Activated CD8-positive, alpha-beta memory T cell treated with anti-CD3 and anti-CD28 coated beads, Interleukin-2, amount 50 U/mL, for 4 hours (primary cell): ENCODE data around the gene KCNF1.
"Not testable (repeated sequence)": the region's sequence is repeated elsewhere in the genome, so short reads cannot be mapped to it uniquely, and the experiment has no call there.

Source experiments
- DNase-seq: peaks from one replicate; pipeline ENCODE4 v3.0.0-alpha.2; 2020

KCNF1 gene

GRCh38 chr2:10947005-10947440 is 35.3 kb downstream of the KCNF1 start:
- no peak for DNase-seq

GRCh38 chr2:10947446-10948187 is 35.9 kb downstream of the KCNF1 start:
- DNase-seq: no peak

GRCh38 chr2:10948188-10948564 is 36.4 kb downstream of the KCNF1 start:
- DNase-seq: no peak

GRCh38 chr2:10948606-10949230 is 37.0 kb downstream of the KCNF1 start:
- DNase-seq: no peak

GRCh38 chr2:10949835-10950234 is 38.1 kb downstream of the KCNF1 start:
- DNase-seq: no peak

- DNase-seq: no peak
Observed at GRCh38 chr2:10951558-10952414, 40.1 kb downstream of the KCNF1 start.

- no peak for DNase-seq
Observed at GRCh38 chr2:10954416-10954815, 42.7 kb downstream of the KCNF1 start.

GRCh38 chr2:10954856-10955818 is 43.4 kb downstream of the KCNF1 start:
- no peak for DNase-seq

GRCh38 chr2:10956006-10956790 is 44.5 kb downstream of the KCNF1 start:
- no peak for DNase-seq

- no peak for DNase-seq
Observed at GRCh38 chr2:10957391-10957790, 45.7 kb downstream of the KCNF1 start.

GRCh38 chr2:10958452-10958851 is 46.7 kb downstream of the KCNF1 start:
- not testable (repeated sequence) for DNase-seq

GRCh38 chr2:10960606-10961489 is 49.1 kb downstream of the KCNF1 start:
- DNase-seq: no peak

GRCh38 chr2:10961490-10961875 is 49.7 kb downstream of the KCNF1 start:
- no peak for DNase-seq

GRCh38 chr2:10962004-10962403 is 50.3 kb downstream of the KCNF1 start:
- no peak for DNase-seq

GRCh38 chr2:10963155-10963554 is 51.4 kb downstream of the KCNF1 start:
- no peak for DNase-seq
